HG02610 (cell line): Measurements from ENCODE around the gene PLOD2.
A peak's percentile ranks its signal among the peaks of the same experiment; 100 is the strongest.

Experiments used
- ATAC-seq: cut with Tn5 transposase; IDR thresholded peaks from one replicate; pipeline ENCODE4 v1.9.1; 2021; ENCODE audit warnings: mild to moderate bottlenecking, moderate library complexity; ENCODE audit not compliant: unreplicated experiment

PLOD2 gene

GRCh38 chr3:146160964-146161662, at the start of gene PLOD2:
TSS of gene PLOD2 (minus strand) at chr3:146161184. CDS start at chr3:146160989, 195 bp downstream.
- ATAC-seq = peak; percentile 62

- ATAC-seq = no peak
Observed at GRCh38 chr3:146209371-146209770, 48.4 kb upstream of the PLOD2 start.

GRCh38 chr3:146203776-146204175, 42.8 kb upstream of the PLOD2 start:
- ATAC-seq = no peak

DNA sequence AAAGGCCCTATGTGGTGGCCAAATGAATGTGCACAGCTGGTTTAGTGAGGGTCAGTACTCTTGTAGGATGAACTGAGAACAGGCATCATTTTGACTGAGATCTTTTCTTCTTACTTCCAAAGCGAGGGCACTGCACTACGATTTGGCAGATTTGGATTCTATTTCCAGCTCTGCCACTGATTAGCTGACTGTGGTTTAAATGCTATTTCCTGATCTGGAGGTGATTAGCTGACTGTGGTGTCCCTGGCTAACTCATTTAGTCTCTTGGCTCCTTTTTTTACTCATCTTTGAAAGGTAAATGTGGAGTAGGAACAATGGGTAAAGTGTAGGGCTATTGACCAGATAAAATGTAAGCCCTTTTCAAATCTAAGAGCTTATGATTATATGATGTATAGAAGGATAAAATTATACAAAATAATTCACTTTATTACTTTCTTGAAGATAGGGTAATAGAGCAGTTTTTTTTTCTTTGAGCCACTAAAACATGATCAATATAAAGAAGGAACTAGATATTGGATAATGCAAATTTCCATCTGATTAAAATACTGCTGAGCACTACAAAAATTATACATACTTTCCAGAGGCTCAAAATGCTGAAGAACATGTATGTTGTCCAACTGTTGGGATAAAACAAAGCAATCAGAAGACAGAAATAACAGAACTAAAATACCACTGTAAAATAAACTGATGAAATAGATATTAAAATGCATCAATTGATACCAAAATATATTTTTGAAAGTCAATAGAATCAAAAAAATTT, 39.7 kb upstream of the PLOD2 start:
- ATAC-seq = no peak

DNA sequence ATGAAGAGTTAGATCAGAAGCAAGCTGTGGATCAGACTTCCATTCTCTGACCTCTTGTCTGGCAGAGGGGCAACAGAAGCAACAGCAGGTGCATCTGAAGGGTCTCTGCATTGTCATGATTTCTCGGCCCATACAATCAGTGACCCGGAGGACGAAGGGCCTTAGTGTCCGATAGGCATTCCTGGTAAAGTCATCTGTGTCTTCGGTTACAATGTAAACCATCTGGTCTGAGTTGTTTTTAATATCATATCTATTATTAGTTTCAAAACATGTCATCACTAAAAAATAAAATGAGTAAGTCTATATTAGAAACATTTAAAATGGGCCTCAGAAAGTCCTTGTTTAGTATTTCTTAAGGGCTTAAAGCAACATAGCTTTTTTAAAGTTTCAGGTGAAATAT, 38.8 kb upstream of the PLOD2 start:
- no peak for ATAC-seq

GRCh38 chr3:146196789-146197188, 35.8 kb upstream of the PLOD2 start:
- no peak for ATAC-seq

DNA sequence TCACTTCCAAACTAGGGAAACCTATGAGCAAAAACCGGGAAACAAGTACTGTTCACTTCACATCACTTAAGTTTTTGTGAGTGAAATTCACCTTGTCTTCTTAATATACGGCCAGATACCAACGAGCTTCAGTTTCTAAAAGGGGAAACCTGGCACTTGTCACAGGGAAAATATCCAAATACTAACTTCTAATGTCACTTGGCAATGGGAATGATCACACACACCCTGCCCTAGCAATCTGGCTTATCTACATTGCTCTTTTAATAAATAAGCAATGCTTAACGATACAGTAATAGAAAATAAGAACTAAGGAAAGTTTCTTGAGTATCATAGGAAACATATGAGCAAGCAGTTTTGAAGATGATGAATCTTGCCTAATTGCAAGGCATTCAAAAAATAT, 34.6 kb upstream of the PLOD2 start:
- no peak for ATAC-seq

GRCh38 chr3:146195030-146195429, 34.0 kb upstream of the PLOD2 start:
- no peak for ATAC-seq

DNA sequence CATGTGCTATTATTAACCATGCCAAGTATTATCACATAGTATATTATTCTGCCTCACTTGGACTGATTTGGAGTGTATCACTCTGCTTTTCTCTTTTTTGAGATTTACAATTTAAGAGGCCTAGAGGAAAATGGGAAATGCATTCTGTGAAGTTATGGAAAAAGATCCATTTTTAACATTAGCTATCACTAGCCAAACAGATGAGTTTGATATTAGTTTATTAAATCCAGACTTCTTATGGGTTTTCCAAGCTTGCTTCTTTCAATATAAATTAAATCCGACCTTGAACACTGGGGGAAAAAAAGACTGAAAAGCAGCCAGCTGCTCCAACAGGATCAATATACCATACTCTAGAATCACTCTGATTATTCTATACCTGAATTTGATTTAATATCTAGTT, 30.1 kb upstream of the PLOD2 start:
- no peak for ATAC-seq

- ATAC-seq = peak; percentile 85
Observed at GRCh38 chr3:146189519-146190173, 28.7 kb upstream of the PLOD2 start.

GRCh38 chr3:146187334-146187950, 26.5 kb upstream of the PLOD2 start:
- no peak for ATAC-seq

DNA sequence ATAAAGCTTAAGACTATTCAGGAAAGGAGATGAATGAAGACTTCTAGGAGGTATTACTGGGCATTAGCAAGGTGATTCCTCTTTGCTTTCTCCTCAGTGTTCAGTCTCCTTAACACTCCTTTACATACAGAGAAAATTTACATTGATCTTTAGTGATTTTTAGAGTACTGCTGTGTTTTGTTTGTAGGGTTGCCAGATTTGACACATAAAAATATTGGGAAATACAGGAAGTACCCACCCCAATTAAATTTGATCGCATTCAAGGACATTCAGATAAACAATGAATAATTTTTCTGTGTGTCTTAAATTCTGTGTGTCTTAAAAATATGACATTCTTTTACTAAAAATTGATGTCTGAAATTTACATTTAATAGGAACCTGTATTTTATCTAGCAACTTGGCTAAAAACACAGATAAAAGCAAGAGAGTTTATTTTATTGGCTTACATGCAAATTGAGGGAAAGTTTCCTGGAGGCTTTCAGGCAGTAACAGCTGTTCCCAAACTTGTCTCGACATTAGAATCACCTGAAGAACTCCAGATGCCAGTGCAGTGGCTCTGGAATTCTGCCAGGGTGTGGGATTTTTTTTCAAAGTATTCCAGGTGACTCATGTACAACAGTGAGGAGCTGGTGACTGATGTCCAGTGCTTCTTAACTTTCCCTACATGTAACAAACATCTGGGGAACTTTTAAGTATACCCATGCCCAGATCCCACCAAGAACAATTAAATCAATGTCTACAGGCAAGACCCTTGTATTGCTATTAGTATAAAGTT, 23.4 kb upstream of the PLOD2 start:
- no peak for ATAC-seq

DNA sequence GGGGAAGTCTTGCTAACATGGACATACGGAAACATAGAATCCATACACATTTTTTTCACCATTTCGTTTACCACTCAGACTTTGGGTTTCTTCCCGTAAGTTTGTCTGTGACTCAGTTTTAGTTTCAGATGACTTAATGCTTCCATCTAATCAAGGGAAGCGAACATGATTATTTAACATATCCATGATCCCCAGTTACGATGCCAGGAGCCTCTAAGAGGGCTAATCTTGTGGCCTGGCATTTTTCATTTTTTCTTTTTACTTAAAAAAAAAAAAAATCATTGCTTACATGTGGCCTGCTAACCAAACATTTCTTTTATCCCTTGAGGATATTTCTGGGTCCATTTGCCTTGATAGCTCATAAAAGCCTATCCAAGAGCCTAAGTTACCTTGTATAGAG, 20.2 kb upstream of the PLOD2 start:
- no peak for ATAC-seq

- no peak for ATAC-seq
Observed at GRCh38 chr3:146180376-146180775, 19.4 kb upstream of the PLOD2 start.

GRCh38 chr3:146178006-146178689, 17.2 kb upstream of the PLOD2 start:
- no peak for ATAC-seq

DNA sequence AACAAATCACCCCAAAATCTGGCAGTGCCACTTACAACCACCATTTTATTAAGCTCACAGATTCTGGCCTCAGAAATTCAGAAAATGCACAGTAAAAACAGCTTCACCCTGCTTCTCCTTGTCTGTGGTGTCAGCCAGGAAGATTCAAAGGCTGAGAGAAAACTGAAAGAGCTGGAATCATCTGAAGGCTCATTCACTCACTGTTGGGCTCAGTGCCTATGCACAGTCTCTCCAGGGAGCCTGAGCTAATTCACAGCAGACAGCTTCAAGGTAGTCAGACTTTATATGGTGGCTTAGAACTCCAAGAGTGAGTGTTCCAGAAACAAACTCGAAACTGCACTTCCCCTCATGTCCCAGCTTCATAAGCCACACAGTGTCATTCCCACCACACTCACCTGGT, 16.5 kb upstream of the PLOD2 start:
- ATAC-seq = no peak

- no peak for ATAC-seq
Observed at GRCh38 chr3:146177072-146177471, 16.1 kb upstream of the PLOD2 start.

- ATAC-seq = no peak
Observed at GRCh38 chr3:146172586-146172985, 11.6 kb upstream of the PLOD2 start.

DNA sequence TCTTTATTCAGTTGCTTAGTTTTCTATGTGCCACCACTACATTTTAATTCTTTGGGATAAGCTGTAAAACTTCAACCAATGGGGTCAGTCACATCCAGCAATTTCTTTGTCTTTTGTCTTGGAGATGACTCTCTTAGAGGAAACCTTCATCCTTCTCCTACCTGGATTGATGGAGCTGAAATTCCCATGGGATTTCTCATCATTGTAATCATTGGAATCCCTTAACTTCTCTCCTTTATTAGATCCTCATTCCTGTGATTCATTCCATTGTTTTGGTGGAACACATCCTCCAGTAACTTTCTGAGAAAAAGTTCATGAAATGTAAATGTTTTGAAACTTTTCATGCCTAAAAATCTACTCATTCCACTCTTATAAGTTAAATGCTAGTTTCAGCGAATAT, 9.6 kb upstream of the PLOD2 start:
- ATAC-seq = no peak

GRCh38 chr3:146169891-146170290, 8.9 kb upstream of the PLOD2 start:
- no peak for ATAC-seq
